NOMO-1 treated with DMSO at 0.1 percent for 48 hours (cell line): ENCODE data around the gene ENDOD1.
"Not testable (repeated sequence)": the region's sequence is repeated elsewhere in the genome, so short reads cannot be mapped to it uniquely, and the experiment has no call there.

Source experiments
- DNase-seq: peaks from one replicate; lab custom pipeline; 2025; ENCODE audit not compliant: unreplicated experiment; lab: John Stamatoyannopoulos, UW

Gene ENDOD1

GRCh38 chr11:95089620-95090542, at the start of gene ENDOD1:
ENDOD1 (plus strand) TSS chr11:95089846; CDS start chr11:95089928, 82 bp downstream.
- DNase-seq, result peak; percentile 78

- DNase-seq, result no peak
Observed at GRCh38 chr11:95042239-95042638, 47.4 kb upstream of the ENDOD1 start.

- DNase-seq, result no peak
Observed at GRCh38 chr11:95042906-95043305, 46.7 kb upstream of the ENDOD1 start.

- no peak for DNase-seq
Observed at GRCh38 chr11:95044010-95044409, 45.6 kb upstream of the ENDOD1 start.

- no peak for DNase-seq
Observed at GRCh38 chr11:95045812-95046211, 43.8 kb upstream of the ENDOD1 start.

- DNase-seq, result not testable (repeated sequence)
Observed at GRCh38 chr11:95049122-95049521, 40.5 kb upstream of the ENDOD1 start, which contains the start of gene KDM4F. KDM4F (plus strand) TSS chr11:95049422.

GRCh38 chr11:95050595-95051202, 38.9 kb upstream of the ENDOD1 start:
- no peak for DNase-seq

GRCh38 chr11:95054356-95054755, 35.3 kb upstream of the ENDOD1 start:
- DNase-seq, result no peak

- DNase-seq, result no peak
Observed at GRCh38 chr11:95055283-95055897, 34.3 kb upstream of the ENDOD1 start.

- DNase-seq, result no peak
Observed at GRCh38 chr11:95057959-95058358, 31.7 kb upstream of the ENDOD1 start.

- no peak for DNase-seq
Observed at GRCh38 chr11:95058621-95059020, 31.0 kb upstream of the ENDOD1 start.

- no peak for DNase-seq
Observed at GRCh38 chr11:95059046-95059445, 30.6 kb upstream of the ENDOD1 start.

- DNase-seq, result no peak
Observed at GRCh38 chr11:95065336-95065735, 24.3 kb upstream of the ENDOD1 start.

GRCh38 chr11:95066716-95067038, 23.0 kb upstream of the ENDOD1 start, which contains the start of gene SRSF8:
SRSF8 (plus strand) TSS chr11:95066919; CDS start chr11:95067227, 308 bp downstream.
- peak; percentile 42 for DNase-seq

- DNase-seq, result peak; percentile 62
Observed at GRCh38 chr11:95067039-95067840, 22.4 kb upstream of the ENDOD1 start.

GRCh38 chr11:95067841-95068219, 21.8 kb upstream of the ENDOD1 start:
- peak; percentile 52 for DNase-seq

- DNase-seq, result peak; percentile 97
Observed at GRCh38 chr11:95068549-95068948, 21.1 kb upstream of the ENDOD1 start.

- DNase-seq, result no peak
Observed at GRCh38 chr11:95070471-95070870, 19.2 kb upstream of the ENDOD1 start.

- no peak for DNase-seq
Observed at GRCh38 chr11:95072948-95073347, 16.7 kb upstream of the ENDOD1 start.

GRCh38 chr11:95074792-95075563, 14.7 kb upstream of the ENDOD1 start:
- DNase-seq, result no peak
